ENCODE measurements around the gene RAB1B.

Gene RAB1B

DNA sequence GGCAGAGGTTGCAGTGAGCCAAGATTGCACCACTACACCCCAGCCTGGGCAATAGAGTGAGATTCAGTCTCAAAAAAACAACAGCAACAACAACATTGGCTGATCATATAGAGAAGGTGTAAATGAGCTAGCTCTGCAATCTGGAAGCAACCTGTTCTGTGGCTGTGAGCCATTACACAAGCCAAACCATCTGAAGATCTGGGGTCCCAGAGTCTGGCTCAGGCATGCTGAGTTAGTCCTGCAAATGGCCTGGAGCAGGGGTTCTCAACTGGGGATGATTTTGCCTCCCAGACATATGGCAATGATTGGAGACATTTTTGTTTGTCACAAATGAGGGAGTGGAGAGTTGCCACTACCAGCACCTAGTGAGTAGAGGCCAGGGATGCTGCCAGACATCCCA, 42.3 kb upstream of the RAB1B start:
- Histone ChIP-seq H3K4me3 (ENCODE audit: low read depth, low read length) (no peak overlapping the region), H3K36me3 (ENCODE audit: insufficient read depth, low read length) (peaks cover 20% of the 10 kb centered on the region), H3K27me3 (ENCODE audit: insufficient read depth, low read length) (no peaks in the 10 kb centered on the region), H2AFZ (ENCODE audit: low read length, unreplicated experiment) (no peak overlapping the region), H3K4me1 (ENCODE audit: control insufficient read depth, insufficient read depth, low read length, unreplicated experiment) (no peaks in the 10 kb centered on the region), H3K79me2 (ENCODE audit: control insufficient read depth, insufficient read depth, low read length, unreplicated experiment) (no peaks in the 10 kb centered on the region), H3K27ac (ENCODE audit: low read depth, low read length) (no peak overlapping the region)

GRCh38 chr11:66227700-66228099, 40.7 kb upstream of the RAB1B start:
- no peaks in the 10 kb centered on the region for H3K4me1 ChIP-seq (ENCODE audit: control insufficient read depth, insufficient read depth, low read length, unreplicated experiment)
- H2AFZ ChIP-seq (ENCODE audit: low read length, unreplicated experiment) = no peak overlapping the region
- H3K79me2 ChIP-seq (ENCODE audit: control insufficient read depth, insufficient read depth, low read length, unreplicated experiment) = no peaks in the 10 kb centered on the region
- peaks cover 25% of the 10 kb centered on the region for H3K36me3 ChIP-seq (ENCODE audit: insufficient read depth, low read length)
- no peaks in the 10 kb centered on the region for H3K27me3 ChIP-seq (ENCODE audit: insufficient read depth, low read length)
- H3K4me3 ChIP-seq (ENCODE audit: low read depth, low read length) = no peak overlapping the region
- H3K27ac ChIP-seq (ENCODE audit: low read depth, low read length) = no peak overlapping the region

GRCh38 chr11:66228521-66228920, 39.9 kb upstream of the RAB1B start:
- Histone ChIP-seq H3K27ac (ENCODE audit: low read depth, low read length) (no peak overlapping the region), H3K4me1 (ENCODE audit: control insufficient read depth, insufficient read depth, low read length, unreplicated experiment) (no peaks in the 10 kb centered on the region), H2AFZ (ENCODE audit: low read length, unreplicated experiment) (no peak overlapping the region), H3K27me3 (ENCODE audit: insufficient read depth, low read length) (no peaks in the 10 kb centered on the region), H3K4me3 (ENCODE audit: low read depth, low read length) (no peak overlapping the region), H3K36me3 (ENCODE audit: insufficient read depth, low read length) (peaks cover 25% of the 10 kb centered on the region), H3K79me2 (ENCODE audit: control insufficient read depth, insufficient read depth, low read length, unreplicated experiment) (no peaks in the 10 kb centered on the region)

DNA sequence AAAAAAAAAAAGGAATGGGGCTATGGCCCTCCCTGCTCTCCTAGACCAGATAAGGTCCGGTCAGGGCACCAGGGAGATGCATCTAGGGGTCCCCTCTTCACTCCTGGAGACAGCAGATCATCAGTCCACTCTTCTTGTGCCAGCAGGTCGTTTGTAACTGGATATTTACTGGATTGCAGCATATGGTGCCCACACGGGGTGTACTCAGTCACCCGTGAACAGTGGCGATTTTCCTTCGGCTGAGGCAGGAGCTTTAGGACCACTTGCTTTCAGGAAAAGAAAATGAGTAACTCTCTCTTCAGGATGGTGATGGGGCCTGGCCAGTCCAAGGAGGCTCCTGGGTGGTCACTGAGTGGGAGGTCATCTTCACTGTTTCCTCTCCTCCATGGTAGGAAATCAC, 38.3 kb upstream of the RAB1B start:
- Histone ChIP-seq H3K4me1 (ENCODE audit: control insufficient read depth, insufficient read depth, low read length, unreplicated experiment) (no peaks in the 10 kb centered on the region), H3K79me2 (ENCODE audit: control insufficient read depth, insufficient read depth, low read length, unreplicated experiment) (no peaks in the 10 kb centered on the region), H2AFZ (ENCODE audit: low read length, unreplicated experiment) (no peak overlapping the region), H3K27ac (ENCODE audit: low read depth, low read length) (no peak overlapping the region), H3K4me3 (ENCODE audit: low read depth, low read length) (no peak overlapping the region), H3K36me3 (ENCODE audit: insufficient read depth, low read length) (peaks cover 20% of the 10 kb centered on the region; the same call in 1 of the 2 replicates), H3K27me3 (ENCODE audit: insufficient read depth, low read length) (no peaks in the 10 kb centered on the region)

DNA sequence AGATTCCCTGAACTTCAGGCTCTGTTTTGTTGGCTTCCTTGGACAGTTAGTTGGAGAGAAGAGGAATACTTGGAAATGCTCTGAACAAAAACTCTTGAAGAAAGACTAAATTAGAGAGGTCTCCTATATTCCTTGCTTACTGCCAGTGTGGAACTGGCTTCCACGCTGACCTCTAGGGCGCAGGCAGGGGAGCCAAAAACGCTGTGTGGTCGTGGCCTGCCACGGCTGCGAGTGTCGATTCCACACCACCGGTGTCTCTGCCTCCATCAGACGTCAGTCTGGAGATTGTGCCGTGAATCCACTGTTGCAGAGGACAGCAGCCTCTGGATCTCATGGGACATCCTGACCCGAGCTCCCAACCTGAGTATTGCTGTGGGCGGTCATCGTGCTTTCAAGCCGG, 37.5 kb upstream of the RAB1B start:
- Histone ChIP-seq H3K79me2 (ENCODE audit: control insufficient read depth, insufficient read depth, low read length, unreplicated experiment) (no peaks in the 10 kb centered on the region), H3K4me1 (ENCODE audit: control insufficient read depth, insufficient read depth, low read length, unreplicated experiment) (no peaks in the 10 kb centered on the region), H2AFZ (ENCODE audit: low read length, unreplicated experiment) (no peak overlapping the region), H3K27me3 (ENCODE audit: insufficient read depth, low read length) (no peaks in the 10 kb centered on the region), H3K36me3 (ENCODE audit: insufficient read depth, low read length) (peaks cover 20% of the 10 kb centered on the region; the same call in 1 of the 2 replicates), H3K27ac (ENCODE audit: low read depth, low read length) (no peak overlapping the region), H3K4me3 (ENCODE audit: low read depth, low read length) (no peak overlapping the region)

GRCh38 chr11:66231561-66231960, 36.9 kb upstream of the RAB1B start:
- no peak overlapping the region for H3K27ac ChIP-seq (ENCODE audit: low read depth, low read length)
- peaks cover 20% of the 10 kb centered on the region; the same call in 1 of the 2 replicates for H3K36me3 ChIP-seq (ENCODE audit: insufficient read depth, low read length)
- no peaks in the 10 kb centered on the region for H3K4me1 ChIP-seq (ENCODE audit: control insufficient read depth, insufficient read depth, low read length, unreplicated experiment)

GRCh38 chr11:66232769-66233168, 35.7 kb upstream of the RAB1B start:
- H3K4me3 ChIP-seq (ENCODE audit: low read depth, low read length) = no peak overlapping the region
- H3K4me1 ChIP-seq (ENCODE audit: control insufficient read depth, insufficient read depth, low read length, unreplicated experiment) = no peaks in the 10 kb centered on the region
- peaks cover 17% of the 10 kb centered on the region; the same call in 1 of the 2 replicates for H3K36me3 ChIP-seq (ENCODE audit: insufficient read depth, low read length)
- no peaks in the 10 kb centered on the region for H3K79me2 ChIP-seq (ENCODE audit: control insufficient read depth, insufficient read depth, low read length, unreplicated experiment)
- no peak overlapping the region for H3K27ac ChIP-seq (ENCODE audit: low read depth, low read length)
- H3K27me3 ChIP-seq (ENCODE audit: insufficient read depth, low read length) = no peaks in the 10 kb centered on the region
- no peak overlapping the region for H2AFZ ChIP-seq (ENCODE audit: low read length, unreplicated experiment)

More at GRCh38 chr11:66231561-66231960, 36.9 kb upstream of the RAB1B start:
- Histone ChIP-seq H3K79me2 (ENCODE audit: control insufficient read depth, insufficient read depth, low read length, unreplicated experiment) (no peaks in the 10 kb centered on the region), H3K4me3 (ENCODE audit: low read depth, low read length) (no peak overlapping the region), H2AFZ (ENCODE audit: low read length, unreplicated experiment) (no peak overlapping the region), H3K27me3 (ENCODE audit: insufficient read depth, low read length) (no peaks in the 10 kb centered on the region)

DNA sequence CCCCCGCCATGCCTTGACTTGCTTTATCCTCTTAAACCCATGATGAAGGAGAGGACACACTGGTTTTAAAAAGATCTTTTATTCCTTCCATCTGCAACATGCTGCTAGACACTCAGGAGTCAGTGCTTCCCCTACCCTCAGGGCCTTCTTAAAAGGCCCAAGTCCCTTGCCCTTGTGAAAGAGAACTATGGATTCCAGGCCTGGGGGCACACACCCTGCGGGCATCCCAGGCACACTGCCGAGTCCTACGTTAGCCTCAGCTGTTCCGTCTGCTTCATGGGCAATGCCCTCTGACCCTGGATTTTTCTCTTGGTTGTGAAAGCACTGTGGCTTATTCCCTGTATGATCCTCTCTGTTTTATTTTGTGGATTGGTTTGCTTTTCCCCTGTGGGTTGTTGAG, 35.1 kb upstream of the RAB1B start:
- no peak overlapping the region for H3K27ac ChIP-seq (ENCODE audit: low read depth, low read length)
- H3K36me3 ChIP-seq (ENCODE audit: insufficient read depth, low read length) = peaks cover 12% of the 10 kb centered on the region; the same call in 1 of the 2 replicates
- no peak overlapping the region for H3K4me3 ChIP-seq (ENCODE audit: low read depth, low read length)
- no peaks in the 10 kb centered on the region for H3K27me3 ChIP-seq (ENCODE audit: insufficient read depth, low read length)
- no peaks in the 10 kb centered on the region for H3K79me2 ChIP-seq (ENCODE audit: control insufficient read depth, insufficient read depth, low read length, unreplicated experiment)
- H3K4me1 ChIP-seq (ENCODE audit: control insufficient read depth, insufficient read depth, low read length, unreplicated experiment) = no peaks in the 10 kb centered on the region
- no peak overlapping the region for H2AFZ ChIP-seq (ENCODE audit: low read length, unreplicated experiment)

DNA sequence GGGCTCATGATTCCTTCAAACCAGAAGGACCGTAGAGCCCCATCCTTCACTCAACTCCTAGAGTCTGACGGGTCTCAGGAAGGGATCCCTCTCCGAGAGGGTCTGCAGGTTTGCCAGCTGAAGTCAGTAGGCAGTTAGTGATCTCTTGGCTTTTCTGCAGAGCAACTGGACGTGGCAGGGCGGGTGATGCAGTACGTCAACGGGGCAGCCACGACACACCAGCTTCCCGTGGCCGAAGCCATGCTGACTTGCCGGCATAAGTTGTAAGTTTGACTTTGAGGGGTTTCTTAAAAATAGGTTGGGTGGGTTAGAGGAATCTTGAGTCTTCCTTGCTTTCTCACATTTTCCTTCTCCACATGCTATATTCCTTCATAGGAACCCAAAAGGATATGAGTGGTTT, 33.3 kb upstream of the RAB1B start:
- Histone ChIP-seq H3K4me3 (ENCODE audit: low read depth, low read length) (no peak overlapping the region), H3K27ac (ENCODE audit: low read depth, low read length) (no peak overlapping the region), H3K36me3 (ENCODE audit: insufficient read depth, low read length) (peaks cover 10% of the 10 kb centered on the region; the same call in 1 of the 2 replicates), H2AFZ (ENCODE audit: low read length, unreplicated experiment) (no peak overlapping the region), H3K4me1 (ENCODE audit: control insufficient read depth, insufficient read depth, low read length, unreplicated experiment) (no peaks in the 10 kb centered on the region), H3K79me2 (ENCODE audit: control insufficient read depth, insufficient read depth, low read length, unreplicated experiment) (no peaks in the 10 kb centered on the region), H3K27me3 (ENCODE audit: insufficient read depth, low read length) (no peaks in the 10 kb centered on the region)

DNA sequence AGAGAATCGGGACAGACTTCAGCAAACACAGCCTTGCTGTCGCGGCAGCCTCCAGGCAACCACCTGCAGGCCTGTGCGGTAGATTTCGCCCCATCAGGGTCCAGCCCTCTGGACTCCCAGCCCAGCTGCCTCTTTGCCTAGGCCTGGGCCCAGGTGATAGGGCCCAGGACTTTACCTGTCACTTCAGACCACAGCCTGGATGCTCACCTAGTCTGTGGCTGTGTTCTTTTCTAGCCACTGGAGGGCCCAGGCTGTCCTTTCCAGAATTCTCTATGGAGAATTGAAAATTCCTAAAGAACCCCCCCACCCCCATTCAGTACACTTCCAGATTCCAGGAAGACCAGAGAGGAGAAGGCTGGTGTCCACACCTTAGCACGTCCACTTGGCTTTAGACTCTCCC, 30.6 kb upstream of the RAB1B start:
- H3K36me3 ChIP-seq (ENCODE audit: insufficient read depth, low read length) = 0 out of 2 replicates have a peak, but pooled peaks cover 3% of the 10 kb centered on the region
- H3K27ac ChIP-seq (ENCODE audit: low read depth, low read length) = no peak overlapping the region
- H3K79me2 ChIP-seq (ENCODE audit: control insufficient read depth, insufficient read depth, low read length, unreplicated experiment) = no peaks in the 10 kb centered on the region
- H2AFZ ChIP-seq (ENCODE audit: low read length, unreplicated experiment) = no peak overlapping the region
- no peaks in the 10 kb centered on the region for H3K27me3 ChIP-seq (ENCODE audit: insufficient read depth, low read length)
- H3K4me3 ChIP-seq (ENCODE audit: low read depth, low read length) = no peak overlapping the region
- H3K4me1 ChIP-seq (ENCODE audit: control insufficient read depth, insufficient read depth, low read length, unreplicated experiment) = no peaks in the 10 kb centered on the region

DNA sequence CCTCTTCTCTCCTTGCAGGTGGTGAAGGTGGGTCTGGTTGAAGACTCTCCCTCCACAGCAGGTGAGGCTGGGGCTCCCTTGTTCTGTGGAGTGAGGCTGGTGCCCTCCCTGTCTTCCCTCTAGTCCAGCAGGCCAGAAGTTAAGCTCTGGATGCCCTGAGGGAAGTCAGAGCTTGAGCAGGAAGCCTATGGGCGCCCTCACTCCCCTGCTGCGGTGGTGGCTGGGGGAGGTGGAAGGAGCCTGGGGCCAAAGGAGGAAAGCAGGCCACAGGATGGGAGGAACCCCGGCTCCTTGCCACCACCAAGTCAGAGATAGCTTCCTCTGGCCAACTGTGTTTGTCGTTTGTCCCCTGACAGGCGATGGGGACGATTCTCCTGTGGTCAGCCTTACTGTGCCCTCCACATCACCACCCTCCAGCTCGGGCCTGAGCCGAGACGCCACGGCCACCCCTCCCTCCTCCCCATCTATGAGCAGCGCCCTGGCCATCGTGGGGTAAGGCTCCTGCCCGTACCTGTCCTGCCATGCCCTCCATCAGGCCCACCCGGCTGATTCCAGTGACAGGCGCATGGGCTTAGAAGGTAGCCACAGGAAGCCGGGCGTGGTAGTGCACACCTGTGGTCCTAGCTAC, 29.5 kb upstream of the RAB1B start:
- H3K27me3 ChIP-seq (ENCODE audit: insufficient read depth, low read length) = no peaks in the 10 kb centered on the region
- 0 out of 2 replicates have a peak, but pooled peaks cover 3% of the 10 kb centered on the region for H3K36me3 ChIP-seq (ENCODE audit: insufficient read depth, low read length)
- H3K4me3 ChIP-seq (ENCODE audit: low read depth, low read length) = no peak overlapping the region
- H3K79me2 ChIP-seq (ENCODE audit: control insufficient read depth, insufficient read depth, low read length, unreplicated experiment) = no peaks in the 10 kb centered on the region
- no peak overlapping the region for H2AFZ ChIP-seq (ENCODE audit: low read length, unreplicated experiment)
- no peaks in the 10 kb centered on the region for H3K4me1 ChIP-seq (ENCODE audit: control insufficient read depth, insufficient read depth, low read length, unreplicated experiment)
- H3K27ac ChIP-seq (ENCODE audit: low read depth, low read length) = no peak overlapping the region

Data from ACC112 (cell line).